GM19193 (cell line): Measurements from ENCODE around the gene NCAPG2.

Source experiments
- POLR2A ChIP-seq: IDR thresholded peaks from 4 replicates; pipeline ENCODE4 v1.6.1; 2011; ENCODE audit not compliant: insufficient read depth, insufficient read length; ENCODE audit errors: extremely low read depth

Gene NCAPG2

GRCh38 chr7:158587162-158588084 is 117.2 kb downstream of the NCAPG2 start, which contains the start of gene PTPRN2:
Gene PTPRN2, minus strand, starts transcription at chr7:158587823.
- TF ChIP-seq POLR2A: no peak

GRCh38 chr7:158586499-158587161 is 118.0 kb downstream of the NCAPG2 start:
- TF ChIP-seq POLR2A: no peak

GRCh38 chr7:158585721-158586498 is 118.7 kb downstream of the NCAPG2 start:
- TF ChIP-seq POLR2A: no peak

GRCh38 chr7:158584407-158584806 is 120.2 kb downstream of the NCAPG2 start:
- TF ChIP-seq POLR2A: no peak

- no peak for TF ChIP-seq POLR2A
Measured at GRCh38 chr7:158583810-158584209, 120.8 kb downstream of the NCAPG2 start.

GRCh38 chr7:158583143-158583542 is 121.5 kb downstream of the NCAPG2 start:
- TF ChIP-seq POLR2A: no peak

GRCh38 chr7:158582089-158582456 is 122.5 kb downstream of the NCAPG2 start:
- no peak for TF ChIP-seq POLR2A

- TF ChIP-seq POLR2A: no peak
Measured at GRCh38 chr7:158581440-158582088, 123.0 kb downstream of the NCAPG2 start.
